Measurements from ENCODE around the gene MTUS2.

The MTUS2 gene

DNA sequence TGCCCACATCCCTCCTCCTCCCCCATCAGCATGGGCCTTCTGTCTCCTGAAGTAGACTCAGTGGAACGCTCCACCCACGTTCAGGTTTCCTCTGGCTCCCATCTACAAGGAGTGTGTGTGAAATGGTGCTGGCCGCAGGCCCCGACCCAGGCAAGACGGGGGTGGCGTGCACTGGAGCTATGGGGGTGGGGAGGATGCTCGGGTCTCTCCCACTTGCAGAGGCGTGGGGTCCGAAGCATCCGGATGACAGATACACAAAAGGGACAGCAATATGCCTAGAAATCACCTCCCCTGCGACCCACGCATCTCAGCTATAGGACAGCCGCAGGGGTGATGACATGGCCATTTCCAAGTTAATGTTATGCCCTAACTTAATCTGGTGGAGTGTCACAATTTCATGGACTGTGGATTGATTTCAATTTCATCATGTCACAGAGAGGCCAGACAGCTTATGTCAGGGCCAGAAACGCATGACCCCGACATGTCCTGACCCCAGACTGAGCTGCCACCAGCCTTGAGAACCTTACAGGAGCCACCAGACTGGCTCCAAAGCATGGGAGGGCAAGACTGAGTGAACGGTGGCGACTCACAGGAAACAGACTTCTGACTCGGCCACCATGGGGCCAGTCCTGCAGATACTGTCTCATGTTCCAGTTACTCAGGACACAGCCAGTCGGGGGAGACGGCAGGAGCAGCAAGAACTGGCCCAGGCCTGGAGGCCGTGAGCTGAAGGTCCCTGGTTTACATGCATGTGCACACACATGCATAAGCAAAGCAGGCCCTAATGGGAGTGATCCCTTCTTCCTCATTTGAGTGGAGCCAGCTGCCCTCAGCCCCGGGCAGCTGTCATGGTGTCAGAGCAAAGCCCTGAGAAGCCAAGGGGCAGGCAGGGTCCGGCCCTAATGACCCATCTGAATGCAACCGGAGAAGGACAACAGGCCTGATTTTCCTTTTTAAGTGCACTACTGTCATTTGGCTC lies 693.2 kb downstream of the MTUS2 start:
- DNase-seq (ENCODE audit: extremely low read depth, low read depth), result no peak
- TF ChIP-seq, protein P1, sequence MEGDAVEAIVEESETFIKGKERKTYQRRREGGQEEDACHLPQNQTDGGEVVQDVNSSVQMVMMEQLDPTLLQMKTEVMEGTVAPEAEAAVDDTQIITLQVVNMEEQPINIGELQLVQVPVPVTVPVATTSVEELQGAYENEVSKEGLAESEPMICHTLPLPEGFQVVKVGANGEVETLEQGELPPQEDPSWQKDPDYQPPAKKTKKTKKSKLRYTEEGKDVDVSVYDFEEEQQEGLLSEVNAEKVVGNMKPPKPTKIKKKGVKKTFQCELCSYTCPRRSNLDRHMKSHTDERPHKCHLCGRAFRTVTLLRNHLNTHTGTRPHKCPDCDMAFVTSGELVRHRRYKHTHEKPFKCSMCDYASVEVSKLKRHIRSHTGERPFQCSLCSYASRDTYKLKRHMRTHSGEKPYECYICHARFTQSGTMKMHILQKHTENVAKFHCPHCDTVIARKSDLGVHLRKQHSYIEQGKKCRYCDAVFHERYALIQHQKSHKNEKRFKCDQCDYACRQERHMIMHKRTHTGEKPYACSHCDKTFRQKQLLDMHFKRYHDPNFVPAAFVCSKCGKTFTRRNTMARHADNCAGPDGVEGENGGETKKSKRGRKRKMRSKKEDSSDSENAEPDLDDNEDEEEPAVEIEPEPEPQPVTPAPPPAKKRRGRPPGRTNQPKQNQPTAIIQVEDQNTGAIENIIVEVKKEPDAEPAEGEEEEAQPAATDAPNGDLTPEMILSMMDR (IDR thresholded peaks at IDR 0.05; ENCODE audit: low read depth, low read length), result no peak

GRCh38 chr13:29513981-29514719 lies 694.0 kb downstream of the MTUS2 start:
- no peak for DNase-seq (ENCODE audit: extremely low read depth, low read depth)
- TF ChIP-seq, protein P1 (IDR thresholded peaks at IDR 0.05; ENCODE audit: low read depth, low read length), result no peak

DNA sequence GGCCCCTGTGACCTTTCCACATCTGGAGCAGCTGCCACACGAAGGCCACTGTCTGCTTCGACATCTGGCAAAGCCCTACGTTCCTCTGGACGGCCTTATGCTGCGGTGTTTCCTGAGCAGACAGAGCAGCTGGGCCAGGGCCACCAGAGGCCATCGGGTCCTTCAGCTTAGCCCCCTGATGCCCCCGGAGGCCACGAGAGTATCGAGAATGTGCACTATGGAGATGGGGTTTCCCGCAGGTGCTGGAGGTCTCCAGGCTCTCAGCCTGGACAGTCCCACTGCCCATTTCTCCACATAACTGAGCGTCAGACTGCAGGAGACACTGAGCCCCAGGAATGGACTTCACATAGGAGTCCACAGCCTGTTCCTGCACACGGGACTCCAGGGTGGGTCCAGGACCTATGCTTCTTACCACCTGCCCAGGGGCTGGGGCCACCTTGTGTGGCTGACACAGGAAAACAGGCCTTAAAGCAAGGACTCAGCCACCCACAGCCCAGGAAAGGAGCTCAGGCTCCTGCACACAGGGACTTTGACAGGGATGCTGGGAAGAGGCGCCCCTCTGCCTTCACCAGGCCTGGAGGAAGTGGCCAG lies 694.7 kb downstream of the MTUS2 start:
- TF ChIP-seq, protein P1 (IDR thresholded peaks at IDR 0.05; ENCODE audit: low read depth, low read length), result no peak
- DNase-seq (ENCODE audit: extremely low read depth, low read depth), result no peak

DNA sequence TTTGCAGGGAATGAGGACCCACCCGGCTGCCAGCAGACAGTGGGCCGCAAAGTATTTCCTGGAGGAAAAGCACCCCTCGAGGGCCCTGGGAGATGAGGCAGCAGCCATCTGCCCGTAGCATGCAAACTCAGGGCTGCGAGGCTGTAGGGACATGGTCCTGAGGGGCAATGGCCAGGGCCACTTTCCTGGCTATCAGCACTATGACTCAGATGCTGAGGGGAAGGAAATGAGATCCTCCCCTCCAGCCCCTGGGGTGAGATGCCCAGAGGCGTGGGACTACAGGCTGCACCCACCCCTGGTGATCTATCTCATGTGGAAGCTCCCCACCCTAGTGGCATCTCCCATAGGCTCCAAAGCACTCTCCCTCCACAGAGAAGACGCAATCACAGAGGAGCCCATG lies 695.2 kb downstream of the MTUS2 start:
- DNase-seq (ENCODE audit: extremely low read depth, low read depth), result no peak
- TF ChIP-seq, protein P1 (IDR thresholded peaks at IDR 0.05; ENCODE audit: low read depth, low read length), result no peak

DNA sequence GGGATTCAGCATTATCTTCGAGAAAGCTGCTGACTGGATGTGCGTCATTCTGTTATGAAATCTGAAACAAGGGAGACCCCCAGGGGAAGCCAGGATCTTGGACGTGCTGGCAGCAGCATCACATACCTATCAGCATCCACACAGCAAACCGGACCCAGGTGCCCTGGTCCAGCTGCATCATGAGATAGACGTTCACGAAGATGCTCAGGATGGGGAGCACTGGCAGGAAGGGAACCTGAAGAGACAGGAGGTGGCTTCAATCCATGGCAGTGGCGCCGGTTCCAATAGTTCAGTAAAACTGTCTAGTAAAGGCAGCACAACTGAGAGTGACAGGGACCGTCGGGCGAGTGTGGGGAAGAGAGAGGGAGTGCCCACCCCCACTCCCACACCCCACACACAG lies 695.9 kb downstream of the MTUS2 start:
- TF ChIP-seq, protein P1 (IDR thresholded peaks at IDR 0.05; ENCODE audit: low read depth, low read length), result no peak
- DNase-seq (ENCODE audit: extremely low read depth, low read depth), result no peak

DNA sequence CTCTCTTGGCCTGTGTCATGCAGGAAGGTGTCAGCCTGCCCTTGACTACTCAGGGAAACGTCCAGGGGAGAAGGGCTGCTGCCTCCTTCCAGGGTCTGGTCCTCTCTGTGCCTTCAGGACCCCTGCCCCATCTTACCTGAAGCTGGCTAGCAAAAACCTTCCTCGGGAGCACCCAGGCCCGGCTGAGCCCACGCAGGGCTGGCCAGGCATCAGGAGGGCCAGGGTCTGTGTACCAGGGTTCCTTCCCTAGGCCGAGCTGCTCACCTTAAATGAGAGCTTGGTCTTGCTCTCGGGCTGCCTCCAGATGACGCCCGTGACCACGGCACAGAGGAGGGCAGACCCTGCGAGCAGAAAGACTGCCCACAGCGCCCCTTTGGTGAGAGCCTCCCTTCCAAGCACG lies 696.7 kb downstream of the MTUS2 start:
- no peak for DNase-seq (ENCODE audit: extremely low read depth, low read depth)
- TF ChIP-seq, protein P1 (IDR thresholded peaks at IDR 0.05; ENCODE audit: low read depth, low read length), result no peak

Measured in AG09319 (cell line).